H9 (cell line): ENCODE measurements around the gene KCTD17. TPM values are rescaled to one million over a fixed set of nuclear protein-coding genes. Genes with fewer than 3 reads are reported as not detected.
A peak's percentile ranks its signal among the peaks of the same experiment; 100 is the strongest.

Source experiments
- DNase-seq: peaks from one replicate; pipeline ENCODE4 v3.0.0-alpha.2; 2017
- H2AFZ ChIP-seq: one replicate; pipeline ENCODE4 v1.6.1; 2013; ENCODE audit warnings: mild to moderate bottlenecking, low read length, control low read depth, moderate library complexity
- H2AK5ac ChIP-seq: 2 replicates; pipeline ENCODE4 v1.6.1; 2013; ENCODE audit warnings: low read length, control low read depth, mixed read lengths; ENCODE audit not compliant: insufficient read length
- H2BK120ac ChIP-seq: one replicate; pipeline ENCODE4 v1.6.1; 2013; ENCODE audit warnings: low read depth, mild to moderate bottlenecking, low read length, control low read depth, inconsistent platforms; ENCODE audit not compliant: poor library complexity, severe bottlenecking
- H2BK12ac ChIP-seq: 2 replicates; pipeline ENCODE4 v1.6.1; 2013; ENCODE audit warnings: low read length, control low read depth, mixed read lengths, low read depth; ENCODE audit not compliant: insufficient read length
- H2BK15ac ChIP-seq: 2 replicates; pipeline ENCODE4 v1.6.1; 2013; ENCODE audit warnings: low read depth, low read length, control low read depth
- H2BK20ac ChIP-seq: one replicate; pipeline ENCODE4 v1.6.1; 2013; ENCODE audit warnings: low read depth, mild to moderate bottlenecking, low read length, control low read depth, inconsistent platforms; ENCODE audit not compliant: poor library complexity, severe bottlenecking
- H2BK5ac ChIP-seq: 2 replicates; pipeline ENCODE4 v1.6.1; 2013; ENCODE audit warnings: low read length, control low read depth, mixed read lengths; ENCODE audit not compliant: insufficient read length
- H3K14ac ChIP-seq: 2 replicates; pipeline ENCODE4 v1.6.1; 2013; ENCODE audit warnings: low read length, control low read depth; ENCODE audit not compliant: insufficient read depth
- H3K18ac ChIP-seq: 2 replicates; pipeline ENCODE4 v1.6.1; 2013; ENCODE audit warnings: low read depth, mild to moderate bottlenecking, mixed read lengths, low read length, control low read depth; ENCODE audit not compliant: insufficient read length
- H3K23ac ChIP-seq: 2 replicates; pipeline ENCODE4 v1.6.1; 2013; ENCODE audit warnings: low read length, control low read depth, mixed read lengths, low read depth; ENCODE audit not compliant: insufficient read length
- H3K23me2 ChIP-seq: 2 replicates; pipeline ENCODE4 v1.6.1; 2013; ENCODE audit warnings: low read depth, mild to moderate bottlenecking, mixed read lengths, low read length, control low read depth; ENCODE audit not compliant: insufficient read length, poor library complexity, severe bottlenecking
- H3K27ac ChIP-seq: 2 replicates; pipeline ENCODE4 v1.5.1; 2013; ENCODE audit warnings: low read length, control low read depth, mixed read lengths, low read depth; ENCODE audit not compliant: insufficient read length
- H3K27me3 ChIP-seq: 2 replicates; pipeline ENCODE4 v1.6.1; 2013; ENCODE audit warnings: low read length, control low read depth, inconsistent platforms; ENCODE audit not compliant: insufficient read depth
- H3K4ac ChIP-seq: 2 replicates; pipeline ENCODE4 v1.6.1; 2013; ENCODE audit warnings: low read depth, mild to moderate bottlenecking, control low read depth, inconsistent platforms, low read length, moderate library complexity
- H3K4me1 ChIP-seq: 2 replicates; pipeline ENCODE4 v1.6.1; 2013; ENCODE audit warnings: low read length, control low read depth, inconsistent platforms; ENCODE audit not compliant: insufficient read depth
- H3K4me2 ChIP-seq: 2 replicates; pipeline ENCODE4 v1.6.1; 2013; ENCODE audit warnings: low read length, control low read depth, mixed read lengths; ENCODE audit not compliant: insufficient read length, insufficient read depth
- H3K56ac ChIP-seq: 2 replicates; pipeline ENCODE4 v1.6.1; 2013; ENCODE audit warnings: low read depth, mild to moderate bottlenecking, mixed read lengths, low read length, control low read depth; ENCODE audit not compliant: insufficient read length
- H3K79me1 ChIP-seq: 2 replicates; pipeline ENCODE4 v1.6.1; 2013; ENCODE audit warnings: low read depth, mild to moderate bottlenecking, moderate library complexity, low read length, control low read depth, inconsistent platforms; ENCODE audit not compliant: insufficient read depth, poor library complexity, severe bottlenecking
- H3K79me2 ChIP-seq: 2 replicates; pipeline ENCODE4 v1.6.1; 2013; ENCODE audit warnings: low read length, control low read depth, inconsistent platforms; ENCODE audit not compliant: insufficient read depth
- H3K9ac ChIP-seq: 2 replicates; pipeline ENCODE4 v1.6.1; 2013; ENCODE audit warnings: low read length, control low read depth, mixed read lengths; ENCODE audit not compliant: insufficient read length; ENCODE audit errors: extremely low read depth
- H3K9me3 ChIP-seq: one replicate; pipeline ENCODE4 v1.6.1; 2013; ENCODE audit warnings: low read depth, low read length, inconsistent platforms; ENCODE audit not compliant: control insufficient read depth
- H3T11ph ChIP-seq: one replicate; pipeline ENCODE4 v1.6.1; 2013; ENCODE audit warnings: mild to moderate bottlenecking, low read length, control low read depth, inconsistent platforms
- H4K20me1 ChIP-seq: one replicate; pipeline ENCODE4 v1.6.1; 2013; ENCODE audit not compliant: control insufficient read depth, insufficient read length, insufficient read depth
- H4K5ac ChIP-seq: 2 replicates; pipeline ENCODE4 v1.6.1; 2013; ENCODE audit warnings: low read depth, mild to moderate bottlenecking, mixed read lengths, low read length, control low read depth; ENCODE audit not compliant: insufficient read length
- H4K8ac ChIP-seq: replicated peaks from 2 replicates; pipeline ENCODE4 v1.6.1; 2013; ENCODE audit warnings: low read length, control low read depth, mixed read lengths, low read depth; ENCODE audit not compliant: insufficient read length
- H4K91ac ChIP-seq: 2 replicates; pipeline ENCODE4 v1.6.1; 2013; ENCODE audit warnings: low read depth, mild to moderate bottlenecking, moderate library complexity, mixed read lengths, low read length, control low read depth; ENCODE audit not compliant: insufficient read length
- H3K27ac Mint-ChIP-seq, 3 experiments: 2 replicates in 2 of 3; 3 replicates in 1 of 3; pipeline ENCODE4 v1.8.0; 2020 to 2021; ENCODE audit warnings: mixed read lengths in 3 of 3, mild to moderate bottlenecking in 1 of 3, moderate library complexity in 1 of 3
- H3K27me3 Mint-ChIP-seq: 2 replicates; pipeline ENCODE4 v1.8.0; 2021; ENCODE audit warnings: low read depth, mild to moderate bottlenecking, moderate library complexity, mixed read lengths
- H3K36me3 Mint-ChIP-seq, 3 experiments: 2 replicates in 2 of 3; 3 replicates in 1 of 3; pipeline ENCODE4 v1.8.0; 2020 to 2021; ENCODE audit warnings: low read depth in 3 of 3, mixed read lengths in 3 of 3; ENCODE audit not compliant: insufficient read depth in 1 of 3
- H3K4me1 Mint-ChIP-seq, 2 experiments: 2 replicates each; pipeline ENCODE4 v1.8.0; 2020; ENCODE audit warnings: mixed read lengths in 2 of 2
- H3K4me3 Mint-ChIP-seq, 2 experiments: 2 replicates in 1 of 2; 3 replicates in 1 of 2; pipeline ENCODE4 v1.8.0; 2020 to 2021; ENCODE audit warnings: mild to moderate bottlenecking in 2 of 2, mixed read lengths in 2 of 2, moderate library complexity in 1 of 2
- H3K9me3 Mint-ChIP-seq, 2 experiments: 2 replicates in 1 of 2; 3 replicates in 1 of 2; pipeline ENCODE4 v1.8.0; 2020; ENCODE audit warnings: mild to moderate bottlenecking in 2 of 2, mixed read lengths in 2 of 2, moderate library complexity in 1 of 2
- CTCF ChIP-seq: fragments of 200-600 bp; sonication (generic); conservative IDR thresholded peaks from 3 replicates; pipeline ENCODE4 v1.8.0; 2021; ENCODE audit warnings: antibody characterized with exemption, mild to moderate bottlenecking
- WGBS: extraction: QIAGEN DNeasy Blood & Tissue Kit; methylation state at CpG from one replicate; pipeline ENCODE4 v1.1.7; 2013; ENCODE audit warnings: missing lambda C conversion rate, low lambda C conversion rate, mixed read lengths; ENCODE audit not compliant: insufficient read length; ENCODE audit errors: extremely low coverage; 5-methylcytosine and 5-hydroxymethylcytosine counted together
- total RNA-seq: library from RNA; stranded (reverse); gene quantifications from 2 replicates; pipeline ENCODE4 v1.2.1, GENCODE V29; 2021

Gene KCTD17
- total RNA-seq, 1 experiment from 2014 or later = 34.1 TPM

GRCh38 chr22:37033605-37034430, 17.7 kb upstream of the KCTD17 start:
- Histone ChIP-seq H4K20me1 (peaks cover 3% of the 10 kb centered on the region), H3K27ac (no peak overlapping the region), H3K56ac (no peak overlapping the region), H3K9ac (no peak overlapping the region), H3K79me2 (no peaks in the 10 kb centered on the region), H3K23ac (no peak overlapping the region), H4K5ac (no peak overlapping the region), H4K8ac (no peak overlapping the region), H3T11ph (no peak overlapping the region), H4K91ac (no peak overlapping the region), H3K27me3 (no peaks in the 10 kb centered on the region), H2BK15ac (no peak overlapping the region), H3K23me2 (no peaks in the 10 kb centered on the region), H2BK12ac (no peak overlapping the region), H3K4me1 (no peaks in the 10 kb centered on the region; the same call in 1 of the 2 replicates), H3K4ac (no peak overlapping the region), H3K79me1 (no peaks in the 10 kb centered on the region), H3K9me3 (no peaks in the 10 kb centered on the region), H2BK120ac (no peak overlapping the region), H3K14ac (no peak overlapping the region), H2AFZ (no peak overlapping the region), H2BK20ac (no peak overlapping the region), H3K4me2 (no peak overlapping the region), H2AK5ac (no peak overlapping the region), H3K18ac (no peak overlapping the region), H2BK5ac (no peak overlapping the region)
- peaks cover 28 to 30% of the 10 kb centered on the region in 2 experiments for H3K4me1 Mint-ChIP-seq
- peaks cover 25% of the 10 kb centered on the region for H3K27me3 Mint-ChIP-seq
- no peak overlapping the region for H3K4me3 Mint-ChIP-seq
- TF ChIP-seq CTCF = no peak
- no peak for DNase-seq
- H3K27ac Mint-ChIP-seq = peak overlapping the region; percentile 17 to 85 (median 83); a peak in 3 of 7 replicates
- H3K36me3 Mint-ChIP-seq = peaks cover 4 to 14% (median 10%) of the 10 kb centered on the region in 3 experiments; a peak in 6 of 7 replicates
- H3K9me3 Mint-ChIP-seq = no peaks in the 10 kb centered on the region
- no CpG with 5 or more reads among the region's 23 CpGs for WGBS
